Epithelial cell of proximal tubule (primary cell): Measurements from ENCODE around the gene PTPN11. TPM values are rescaled to one million over a fixed set of nuclear protein-coding genes. Genes with fewer than 3 reads are reported as not detected.
"Not testable (repeated sequence)": the region's sequence is repeated elsewhere in the genome, so short reads cannot be mapped to it uniquely, and the experiment has no call there.

Source experiments
- DNase-seq: peaks from one replicate; pipeline ENCODE4 v3.0.0-alpha.2; 2011; ENCODE audit warnings: low read depth
- H3K4me3 ChIP-seq: 2 replicates; pipeline ENCODE4 v1.5.1; 2011; ENCODE audit warnings: low read depth, mild to moderate bottlenecking, low read length
- CTCF ChIP-seq: conservative IDR thresholded peaks from 2 replicates; pipeline ENCODE4 v1.5.1; 2012; ENCODE audit warnings: low read depth, mild to moderate bottlenecking, low read length
- total RNA-seq: library from RNA; depleted of rRNA; stranded (reverse); fragments of >200 nt; gene quantifications from 2 replicates; pipeline ENCODE4 v1.2.3, GENCODE V29; 2015

The PTPN11 gene
- total RNA-seq, 1 donor from 2014 or later = 80.5 TPM

DNA sequence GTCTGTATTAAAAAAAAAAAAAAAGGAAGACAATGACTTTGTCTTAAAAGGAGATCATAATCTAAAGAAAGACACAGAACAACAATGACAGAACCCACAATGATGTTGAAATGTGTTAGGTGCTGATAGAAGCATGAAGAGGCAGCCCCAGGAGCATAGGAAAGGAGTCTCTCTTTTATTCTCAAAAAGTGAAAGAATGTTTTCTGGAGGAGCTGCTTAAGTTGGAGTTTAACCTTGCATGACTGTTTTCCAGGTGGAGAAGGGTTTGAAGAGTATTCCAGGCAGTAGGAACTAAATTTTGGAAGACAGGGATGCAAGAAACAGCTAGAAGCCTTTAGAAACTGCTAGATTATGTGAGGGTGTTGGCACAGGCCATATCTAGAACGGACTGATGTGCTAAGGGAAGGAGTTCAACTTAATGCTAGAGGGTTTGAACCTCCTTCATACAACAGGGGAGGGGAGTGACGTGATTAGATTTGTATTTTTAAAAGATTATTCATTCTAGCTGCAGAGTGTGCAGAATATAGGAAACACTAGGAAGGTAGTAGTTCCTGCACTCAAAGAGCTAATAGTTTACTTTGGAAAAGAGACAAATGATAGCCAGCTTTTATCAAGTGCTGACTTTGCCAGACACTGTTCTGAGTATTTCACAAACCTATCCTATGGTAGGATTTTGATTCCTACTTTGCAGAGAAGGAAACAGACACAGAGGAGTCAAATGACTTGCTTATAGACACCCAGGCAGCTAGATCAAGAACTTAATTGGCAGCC is 4.7 kb upstream of the PTPN11 start:
- no peak for DNase-seq
- no peak for TF ChIP-seq CTCF
- no peak overlapping the region for H3K4me3 ChIP-seq

DNA sequence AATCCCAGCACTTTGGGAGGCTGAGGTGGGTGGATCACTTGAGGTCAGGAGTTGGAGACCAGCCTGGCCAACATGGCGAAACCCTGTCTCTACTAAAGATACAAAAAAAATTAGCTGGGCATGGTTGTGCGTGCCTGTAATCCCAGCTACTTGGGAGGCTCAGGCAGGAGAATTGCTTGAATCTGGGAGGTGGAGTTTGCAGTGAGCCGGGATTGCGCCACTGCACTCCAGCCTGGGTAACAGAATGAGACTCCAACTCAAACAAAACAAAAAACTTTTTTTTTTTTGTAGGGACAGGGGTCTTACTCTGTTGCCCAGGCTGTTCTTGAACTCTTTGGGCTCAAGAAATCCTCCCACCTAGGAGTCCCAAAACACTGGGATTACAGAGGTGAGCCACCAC is 3.3 kb upstream of the PTPN11 start:
- not testable (repeated sequence) for DNase-seq, H3K4me3 ChIP-seq

GRCh38 chr12:112418273-112418607 is 507 bp upstream of the PTPN11 start:
- TF ChIP-seq CTCF = no peak
- H3K4me3 ChIP-seq = peak overlapping the region; percentile 72
- no peak for DNase-seq

DNA sequence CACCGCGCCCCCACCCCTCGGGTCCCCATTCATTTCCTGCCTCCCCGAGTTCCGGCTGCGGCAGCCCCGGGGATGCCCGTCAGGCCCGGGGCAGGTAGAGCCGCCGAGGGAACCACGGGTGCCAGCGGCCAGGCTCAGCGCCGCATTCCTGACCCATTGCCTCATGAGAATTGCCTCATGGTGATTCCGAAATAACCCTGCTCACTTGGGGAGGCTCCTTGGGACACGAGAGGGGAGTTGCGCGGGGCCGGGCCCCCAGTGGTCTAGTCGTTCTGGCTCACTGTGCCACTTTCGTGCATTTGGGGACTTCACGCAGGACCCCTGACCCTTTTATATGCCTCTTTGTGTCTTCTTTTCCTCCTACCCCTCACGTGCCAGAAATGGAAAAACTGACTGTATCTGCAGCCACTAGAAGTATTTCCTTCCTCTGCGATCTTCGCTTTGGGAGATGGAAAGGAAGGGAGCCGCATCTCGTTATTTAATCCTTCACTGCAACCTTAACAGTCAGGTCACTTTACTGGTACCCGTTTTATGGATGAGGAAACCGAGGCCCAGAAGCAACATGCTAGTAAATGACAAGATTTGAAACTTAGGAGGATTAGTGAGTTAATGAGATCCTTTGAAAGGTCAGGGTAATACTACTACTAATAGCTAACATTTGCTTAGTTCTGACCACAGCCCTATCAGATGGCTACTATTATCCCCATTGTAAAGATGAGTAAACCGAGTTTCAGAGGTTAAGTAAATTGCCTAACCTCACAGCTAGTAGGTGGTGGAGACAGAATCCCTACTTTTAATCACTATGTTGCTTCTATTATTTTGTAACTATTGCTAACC is 768 bp downstream of the PTPN11 start:
- peak overlapping the region; percentile 72 for H3K4me3 ChIP-seq
- peak; percentile 47 for DNase-seq
- peak; percentile 2 for TF ChIP-seq CTCF

DNA sequence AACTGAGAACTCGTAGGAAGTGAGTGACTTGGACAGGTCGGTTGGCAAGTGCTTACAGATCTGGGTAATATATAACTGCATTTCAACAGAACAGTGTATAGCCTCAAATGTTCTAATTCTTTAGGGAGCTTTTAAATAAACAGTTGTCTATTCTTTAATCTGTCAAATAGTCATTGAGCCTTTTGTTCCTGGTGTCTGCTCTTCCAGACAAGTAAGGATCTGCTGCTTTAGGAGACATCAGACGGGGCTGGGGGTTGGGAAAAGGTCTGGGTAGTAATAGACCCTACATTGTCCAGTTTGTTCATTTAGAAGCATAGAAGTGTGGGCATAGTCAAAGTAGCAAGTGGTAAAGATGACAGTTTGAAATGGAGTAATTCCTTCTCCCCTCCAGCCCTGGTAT is 2.0 kb downstream of the PTPN11 start:
- DNase-seq = no peak
- TF ChIP-seq CTCF = no peak
- no peak overlapping the region for H3K4me3 ChIP-seq

- H3K4me3 ChIP-seq = no peak overlapping the region
- no peak for TF ChIP-seq CTCF
- DNase-seq = no peak
These were observed 2.6 kb downstream of the PTPN11 start for GRCh38 chr12:112421363-112421762.

DNA sequence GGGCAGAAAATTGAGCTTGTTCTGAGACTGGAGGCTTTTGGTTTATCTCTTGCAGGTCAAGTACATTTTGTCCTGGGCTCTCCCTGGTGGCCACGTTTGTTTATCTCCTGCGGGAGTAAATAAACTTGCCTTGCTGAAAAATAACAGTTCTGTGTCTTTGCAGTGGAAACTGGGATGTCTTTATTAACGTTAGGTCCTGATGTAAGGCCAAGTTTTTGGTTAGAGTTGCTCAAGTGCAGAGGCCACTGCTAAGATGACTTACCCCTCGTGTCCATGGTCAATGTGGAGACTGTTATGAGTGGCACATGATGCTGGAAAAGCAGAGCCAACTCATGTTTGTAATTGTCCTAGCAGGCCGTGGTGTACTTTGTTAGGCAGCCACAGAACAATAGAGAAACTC is 3.8 kb downstream of the PTPN11 start:
- H3K4me3 ChIP-seq = no peak overlapping the region
- no peak for DNase-seq
- TF ChIP-seq CTCF = no peak
